NCI-H146 treated with DMSO at 0.1 percent for 48 hours (cell line): ENCODE data around the gene CNNM3.

Experiments used
- DNase-seq: peaks from one replicate; lab custom pipeline; 2025; ENCODE audit not compliant: unreplicated experiment; lab: John Stamatoyannopoulos, UW

The CNNM3 gene

DNA sequence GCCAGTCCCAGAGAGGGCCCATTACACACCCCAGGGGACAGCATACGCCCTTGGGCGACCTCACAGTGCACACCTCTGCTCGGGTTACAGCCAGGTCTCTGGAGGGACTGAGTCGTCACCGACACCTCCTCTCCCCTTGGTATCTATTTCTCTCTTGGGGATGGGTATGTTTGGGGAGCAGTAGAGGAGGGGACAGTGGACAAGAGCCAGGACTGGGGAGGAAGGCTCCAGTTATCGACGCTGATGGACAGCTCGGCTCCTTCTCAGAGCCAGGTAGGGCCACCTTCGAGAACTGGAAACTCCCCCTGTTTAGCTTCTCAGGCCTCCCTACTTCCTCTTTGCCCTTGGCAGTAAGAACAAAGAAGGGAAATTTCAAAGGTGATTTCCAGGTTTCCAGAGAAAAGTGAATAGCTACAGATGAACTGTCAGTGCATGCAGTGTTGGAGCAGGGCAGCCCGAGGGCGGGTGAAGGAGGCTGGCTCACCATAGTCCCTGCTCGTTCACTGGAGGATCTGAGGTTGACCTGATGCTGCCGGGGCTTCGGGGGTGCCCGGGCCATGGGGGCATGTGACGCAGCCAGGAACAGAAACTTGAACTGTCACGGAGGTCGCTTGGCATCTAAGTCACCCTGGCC is 58.2 kb downstream of the CNNM3 start:
- no peak for DNase-seq

DNA sequence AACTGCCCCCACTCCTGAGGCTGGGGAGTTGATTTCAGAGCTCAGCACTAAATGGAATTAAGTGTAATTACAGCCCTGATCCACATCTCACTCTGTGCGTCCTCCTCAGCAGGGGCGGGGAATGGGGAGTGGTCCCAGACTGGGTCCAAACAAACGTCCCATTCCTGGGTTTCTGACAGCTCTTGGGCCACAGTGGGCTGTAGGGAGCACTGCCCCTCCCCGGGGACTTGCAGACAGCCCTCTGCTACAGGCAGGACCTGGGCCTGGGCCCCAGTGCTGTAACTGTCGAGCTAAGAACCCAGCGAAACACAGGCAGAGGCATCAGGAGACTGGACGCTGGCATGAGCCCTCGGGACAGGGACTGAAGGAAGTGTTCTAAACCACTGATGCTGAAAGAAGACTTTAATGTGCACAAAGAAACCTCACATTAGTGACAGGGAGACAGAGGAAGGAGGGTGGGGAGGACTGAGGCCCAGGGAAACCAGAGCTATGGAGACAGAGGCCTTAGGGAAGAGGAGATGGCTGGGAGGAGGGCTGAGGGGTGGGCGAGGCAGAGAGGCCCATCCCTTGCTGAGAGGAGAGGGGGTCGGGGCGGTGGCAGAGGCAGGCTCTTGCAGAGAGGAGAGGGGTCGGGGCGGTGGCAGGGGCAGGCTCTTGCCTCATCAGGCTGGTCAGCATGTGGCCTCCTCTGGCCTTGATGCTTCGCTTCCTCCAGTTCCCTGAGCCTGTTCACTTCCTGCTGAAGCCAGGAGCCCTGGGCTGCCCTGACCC is 59.6 kb downstream of the CNNM3 start:
- no peak for DNase-seq

DNA sequence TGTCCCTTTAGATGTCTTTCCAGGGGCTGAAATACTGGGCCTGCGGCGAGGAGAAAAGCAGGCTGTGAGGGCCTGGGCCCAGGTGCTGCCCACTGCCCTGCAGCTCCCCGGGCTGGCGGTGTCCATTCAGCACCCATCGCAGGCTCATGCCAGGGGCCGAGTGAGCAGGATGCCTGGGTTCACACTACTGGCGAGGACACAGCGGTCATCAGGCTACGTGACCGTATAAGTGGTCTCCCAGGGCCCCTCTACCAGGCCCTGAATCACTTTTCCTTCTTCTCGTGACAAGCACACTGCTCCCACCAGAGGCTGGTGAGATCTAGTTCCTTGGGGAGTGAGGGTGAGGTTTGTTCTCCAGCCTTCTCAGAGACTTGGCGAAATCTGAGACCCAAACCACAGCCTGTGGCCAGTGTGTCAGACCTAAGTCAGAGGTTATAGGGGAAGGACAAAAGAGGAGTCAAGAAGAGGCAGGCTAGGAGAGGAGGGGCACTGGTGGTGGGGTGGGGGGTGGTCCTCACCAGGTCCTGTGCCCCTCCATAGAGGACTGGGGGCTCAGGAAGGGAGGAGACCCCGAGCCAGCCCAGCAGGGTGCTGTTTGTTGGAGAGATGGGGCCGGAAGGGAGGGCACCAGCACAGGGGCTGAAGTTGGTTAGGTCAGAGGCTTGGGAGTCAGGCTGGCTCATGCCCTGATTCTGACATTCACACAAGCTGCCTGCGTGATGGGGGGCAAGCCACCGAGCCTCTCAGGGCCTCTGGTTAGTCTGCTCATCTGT is 60.4 kb downstream of the CNNM3 start:
- DNase-seq: no peak

DNA sequence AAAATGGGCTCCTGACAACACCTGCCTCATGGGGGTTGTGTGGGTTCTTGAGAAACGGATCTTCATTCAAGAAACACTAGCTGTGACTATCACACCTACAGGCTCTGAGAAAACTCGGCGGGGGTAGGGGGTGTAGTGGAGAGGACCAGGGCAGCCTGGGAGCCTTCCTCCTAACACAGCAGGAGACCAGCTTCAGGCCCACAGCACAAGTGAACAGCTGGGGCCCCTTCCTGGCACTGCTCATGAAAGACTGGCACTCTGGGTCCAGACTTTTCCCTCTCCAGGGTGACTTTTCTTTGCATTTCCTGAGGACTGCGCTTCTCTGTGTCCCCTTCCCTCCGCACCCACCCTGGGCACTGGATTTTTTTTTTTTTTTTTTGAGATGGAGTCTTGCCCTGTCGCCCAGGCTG is 61.0 kb downstream of the CNNM3 start:
- DNase-seq: no peak

DNA sequence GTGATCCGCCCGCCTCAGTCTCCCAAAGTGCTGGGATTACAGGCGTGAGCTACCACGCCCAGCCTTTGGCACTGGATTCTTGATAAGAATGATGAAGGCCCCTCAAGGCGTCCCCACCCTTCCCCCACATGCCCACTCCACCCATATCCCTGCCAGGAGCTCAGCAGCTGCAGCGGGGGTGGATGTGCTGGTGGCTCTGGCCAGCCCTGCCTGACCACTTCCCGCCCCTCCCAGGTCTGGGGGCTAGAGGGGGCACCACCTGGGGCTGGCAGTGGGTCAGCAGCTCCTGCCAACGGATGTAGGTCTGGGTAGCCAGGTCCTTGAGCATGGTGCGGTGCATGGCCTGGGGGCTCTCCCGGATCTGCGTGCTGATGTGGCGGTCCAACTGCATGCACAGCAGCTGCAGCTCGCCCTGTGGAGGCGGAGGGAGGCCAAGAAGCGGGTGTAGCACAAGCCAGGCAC is 61.6 kb downstream of the CNNM3 start:
- DNase-seq: no peak

DNA sequence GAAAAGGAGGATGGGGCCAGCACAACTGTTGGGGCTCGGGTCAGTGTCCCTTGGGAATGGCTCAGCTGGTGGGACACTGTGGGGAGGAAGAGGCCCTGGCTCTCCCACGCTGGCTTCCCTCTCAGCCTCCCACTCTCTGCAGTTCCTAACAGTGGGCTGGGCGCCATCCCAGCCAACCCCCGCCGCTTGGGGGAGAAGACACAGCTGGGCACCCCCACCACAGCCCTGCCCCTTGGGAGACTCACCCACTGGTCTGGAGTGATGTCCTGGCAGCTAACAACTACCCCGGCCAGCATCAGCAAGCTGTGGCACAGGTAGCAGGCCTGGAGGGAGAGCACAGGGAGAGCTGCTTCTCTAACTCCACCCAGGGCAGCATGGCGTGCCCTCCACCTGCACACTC is 62.1 kb downstream of the CNNM3 start:
- DNase-seq: no peak

DNA sequence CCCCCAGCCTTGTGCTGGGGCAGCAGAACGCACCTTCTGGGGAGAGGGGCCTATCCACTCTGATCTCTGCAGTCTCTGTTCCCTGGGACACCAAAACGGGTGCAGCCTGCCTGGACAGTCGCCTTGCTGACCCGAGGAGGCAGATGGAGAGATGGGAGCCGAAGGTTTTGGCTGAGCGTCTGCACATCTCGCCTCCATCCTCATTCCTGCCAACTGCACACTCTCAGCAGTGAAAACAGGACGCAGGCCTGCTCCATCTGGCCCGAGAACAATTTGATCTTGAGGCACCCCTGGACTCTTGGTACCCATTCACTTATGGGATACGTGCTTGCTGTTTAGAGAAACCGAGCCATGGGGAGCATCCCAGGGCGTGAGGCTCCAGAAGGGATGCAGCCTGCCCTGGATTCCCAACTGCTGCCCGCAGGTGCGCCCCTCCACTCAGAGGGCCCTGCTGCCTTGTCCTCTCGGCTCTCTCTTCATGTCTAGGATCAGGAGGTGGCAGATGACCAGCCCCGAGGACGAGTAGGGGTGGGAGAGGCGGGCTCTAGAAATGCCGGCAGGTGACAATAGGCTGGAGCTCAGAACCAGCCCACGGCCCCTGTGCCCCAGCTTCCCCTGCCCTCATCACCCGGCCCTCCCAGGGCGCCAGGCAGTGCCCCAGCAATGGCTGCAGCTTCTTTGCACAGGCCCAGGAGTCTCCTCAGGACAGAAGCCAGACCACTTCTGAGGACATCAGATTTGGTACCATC is 62.9 kb downstream of the CNNM3 start:
- no peak for DNase-seq

DNA sequence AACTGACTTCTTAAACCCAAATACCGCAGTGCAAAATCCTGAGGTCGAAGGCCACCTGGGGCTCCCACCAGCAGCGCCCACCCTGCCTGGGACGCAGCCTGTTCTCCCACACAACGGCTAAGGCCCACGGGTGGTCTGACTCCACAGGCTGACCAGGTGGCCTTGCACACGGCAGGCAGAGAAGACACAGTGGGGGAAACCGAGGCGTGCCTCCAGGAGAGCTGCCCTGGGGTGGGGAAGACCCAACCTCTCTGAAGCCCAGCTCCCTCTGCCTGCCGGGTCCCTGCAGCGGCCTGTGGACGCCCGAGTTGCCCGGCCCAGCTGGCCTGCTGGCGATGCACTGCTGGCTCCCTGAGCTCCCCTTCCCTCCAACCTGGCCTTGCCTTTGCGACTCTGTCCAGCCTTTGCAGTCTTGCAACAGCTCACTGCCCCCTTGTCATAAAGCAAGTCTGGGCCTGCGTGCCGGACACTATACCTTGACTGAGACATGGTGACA is 63.5 kb downstream of the CNNM3 start:
- no peak for DNase-seq

DNA sequence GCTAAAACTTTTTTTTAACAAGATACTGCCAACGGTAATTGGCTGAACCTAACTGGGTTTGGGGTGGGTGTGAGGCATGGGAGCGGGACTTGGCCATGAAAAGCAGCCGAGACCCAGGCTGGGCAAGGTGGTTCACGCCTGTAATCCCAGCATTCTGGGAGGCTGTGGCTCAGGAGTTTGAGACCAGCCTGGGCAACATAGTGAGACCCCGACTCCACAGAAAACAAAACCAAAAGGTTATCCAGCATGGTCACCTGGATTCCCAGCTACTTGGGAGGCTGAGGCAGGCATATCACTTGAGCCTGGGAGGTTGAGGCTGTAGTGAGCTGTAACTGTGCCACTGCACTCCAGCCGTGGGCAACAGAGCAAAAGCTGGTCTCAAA is 64.8 kb downstream of the CNNM3 start:
- no peak for DNase-seq

DNA sequence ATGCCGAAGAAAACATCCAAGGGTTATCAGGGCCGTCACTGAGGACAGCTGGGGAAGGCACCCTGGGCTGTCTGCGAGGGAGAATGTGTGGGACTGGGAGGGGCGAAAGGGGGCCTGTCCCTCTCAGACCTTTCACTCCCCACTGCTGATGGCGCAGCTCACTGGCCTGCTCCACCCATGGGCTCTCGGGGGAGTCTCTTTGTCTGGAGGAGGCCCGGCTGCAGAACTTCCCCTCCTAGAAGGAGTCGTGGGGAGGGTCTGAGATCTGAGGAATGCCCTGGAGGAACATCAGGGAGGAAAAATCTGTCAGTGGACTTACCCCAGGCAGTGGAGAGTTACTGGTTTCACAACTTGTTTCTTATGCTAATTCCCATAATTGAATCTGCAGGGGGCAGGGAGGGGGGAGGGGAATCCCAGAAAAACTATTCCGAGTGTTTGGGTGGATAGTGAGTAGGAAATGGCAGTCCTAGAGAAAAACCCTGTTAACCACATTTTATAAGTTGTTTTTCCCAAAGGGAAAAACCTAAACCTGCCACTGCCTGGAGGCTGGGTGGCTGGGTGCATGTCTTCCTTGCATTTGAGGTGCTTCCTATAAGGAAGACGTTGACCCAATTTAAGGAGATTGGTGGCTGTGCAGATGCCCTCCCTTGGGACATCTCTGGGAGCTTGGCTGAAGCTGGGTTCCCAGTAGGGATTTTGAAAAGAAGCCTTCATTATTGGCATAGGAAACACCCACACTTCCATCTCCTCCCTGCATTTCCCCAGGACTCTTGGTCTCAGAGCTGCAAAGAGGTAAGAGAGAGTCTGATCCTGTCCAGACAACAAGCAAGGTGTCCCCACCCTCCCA is 65.5 kb downstream of the CNNM3 start:
- DNase-seq: no peak

DNA sequence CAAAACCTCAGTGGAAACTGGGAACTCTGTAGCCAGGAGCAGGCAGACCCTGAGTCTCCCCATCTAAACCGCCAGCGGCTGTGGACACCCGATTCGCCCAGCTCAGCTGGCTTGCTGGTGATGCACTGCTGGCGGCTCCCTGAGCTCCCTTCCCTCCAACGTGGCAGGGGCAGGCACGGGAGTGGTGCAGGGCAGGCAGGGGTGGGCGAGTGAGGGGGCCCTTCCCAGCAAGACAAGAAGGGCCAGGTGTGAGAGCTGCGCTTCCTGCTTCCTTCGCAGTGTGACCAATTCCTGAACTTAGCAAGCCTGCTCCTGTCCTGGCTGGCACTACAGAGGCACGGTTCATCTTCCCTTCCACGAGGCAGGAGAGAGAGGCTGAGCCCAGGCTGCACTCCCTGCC is 66.2 kb downstream of the CNNM3 start:
- no peak for DNase-seq

DNA sequence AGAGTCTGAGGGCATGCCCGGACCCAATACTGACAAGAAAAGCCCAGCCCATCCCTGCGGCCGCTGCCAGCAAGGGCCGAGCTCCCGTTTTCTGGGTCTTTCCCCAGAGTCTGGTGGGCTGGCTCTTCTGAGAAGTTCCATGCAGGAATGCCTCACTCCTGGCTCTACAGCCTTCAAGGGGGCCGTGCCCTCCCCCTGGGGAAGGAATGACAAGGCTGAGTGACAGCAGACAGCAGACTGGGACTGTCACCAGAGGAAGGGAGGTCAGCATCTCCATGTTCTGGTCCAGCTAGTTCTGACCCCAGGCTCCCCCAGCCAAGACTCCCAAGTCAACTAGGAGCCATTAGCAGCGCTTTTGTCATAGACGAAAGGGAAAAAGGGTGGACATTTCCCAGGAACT is 66.8 kb downstream of the CNNM3 start:
- DNase-seq: no peak

DNA sequence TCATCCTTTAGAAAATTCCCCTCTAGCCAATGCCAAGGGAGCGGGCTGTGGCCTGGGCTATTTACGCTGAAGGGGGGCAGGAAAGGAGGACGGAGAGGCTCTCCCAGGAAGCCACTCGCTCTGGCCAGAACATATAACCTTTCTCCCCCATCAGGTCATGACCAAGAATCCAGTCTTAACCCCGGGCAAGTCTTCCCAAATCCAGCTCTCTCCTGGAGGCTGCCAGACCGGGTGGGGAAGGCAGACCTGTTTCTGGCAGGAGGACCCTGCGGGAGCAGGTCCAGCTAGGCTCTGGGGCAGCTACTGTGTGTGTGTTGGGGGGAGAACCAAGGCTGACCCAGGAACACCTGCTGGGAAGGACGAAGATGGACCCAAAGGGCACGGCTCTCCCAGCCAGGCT is 67.2 kb downstream of the CNNM3 start:
- no peak for DNase-seq
